GM12878 (cell line): ENCODE measurements around the gene PTPRB. TPM values are rescaled to one million over a fixed set of nuclear protein-coding genes. Genes with fewer than 3 reads are reported as not detected.
A peak's percentile ranks its signal among the peaks of the same experiment; 100 is the strongest.

Experiments
- ATAC-seq: fragments of 200-7000 bp; cut with Tn5 transposase; 3 replicates; pipeline ENCODE4 v1.9.1; 2020; ENCODE audit warnings: mild to moderate bottlenecking, moderate library complexity
- BruUV-seq: library from RNA; stranded (reverse); fragments of 400-500 nt; replicated peaks from 2 replicates; lab custom pipeline; 2021; lab: Mats Ljungman, UMichigan
- CTCF ChIA-PET: fragments of 300-600 bp; sonication (Branson Sonifier 250); formaldehyde crosslinking; extraction: SDS; loops from one replicate; lab custom pipeline; 2021; ENCODE audit warnings: inconsistent platforms; lab: Yijun Ruan, JAX
- POLR2A ChIA-PET: fragments of 350-600 bp; formaldehyde crosslinking; extraction: SDS; loops from one replicate; lab custom pipeline; 2021; ENCODE audit warnings: inconsistent platforms; lab: Charles Lee
- RAD21 ChIA-PET: fragments of 300-600 bp; sonication (Branson Sonifier 250); formaldehyde crosslinking; loops from one replicate; lab custom pipeline; 2023; ENCODE audit warnings: antibody characterized with exemption; ENCODE audit not compliant: unreplicated experiment; lab: Charles Lee
- SMC1A ChIA-PET: fragments of 300-600 bp; sonication (Branson Sonifier 250); formaldehyde crosslinking; loops from one replicate; lab custom pipeline; 2023; ENCODE audit not compliant: unreplicated experiment, uncharacterized antibody; lab: Charles Lee
- DNase-seq: peaks from one replicate; pipeline ENCODE4 v3.0.0-alpha.2; 2011; ENCODE audit warnings: low read depth, low spot score
- FAIRE-seq: peaks from 3 replicates; lab custom pipeline; 2011; peaks lifted over from hg19 to GRCh38; lab: Jason Lieb, UNC
- H2AFZ ChIP-seq: 2 replicates; pipeline ENCODE4 v1.6.0; 2011; ENCODE audit warnings: low read depth, low read length, control low read depth; ENCODE audit not compliant: control insufficient read depth
- H3K27ac ChIP-seq: 2 replicates; pipeline ENCODE4 v1.5.1; 2011; ENCODE audit warnings: control low read depth; ENCODE audit not compliant: control insufficient read depth, insufficient read depth
- H3K27me3 ChIP-seq, 2 experiments: replicated peaks in 1 of 2; 2 replicates each; pipeline versions ENCODE4 v1.6.0 to v1.6.1; 2011; ENCODE audit warnings: low read length in 1 of 2; ENCODE audit not compliant: control insufficient read depth in 2 of 2, insufficient read depth in 2 of 2
- H3K36me3 ChIP-seq, 2 experiments: 2 replicates each; pipeline ENCODE4 v1.5.1; 2011; ENCODE audit warnings: low read length in 1 of 2; ENCODE audit not compliant: control insufficient read depth in 2 of 2, insufficient read depth in 2 of 2
- H3K4me1 ChIP-seq: 2 replicates; pipeline ENCODE4 v1.6.1; 2011; ENCODE audit warnings: mild to moderate bottlenecking, low read length, moderate library complexity, mixed read lengths; ENCODE audit not compliant: control insufficient read depth, insufficient read depth
- H3K4me2 ChIP-seq: 2 replicates; pipeline ENCODE4 v1.6.0; 2011; ENCODE audit warnings: control low read depth; ENCODE audit not compliant: control insufficient read depth, insufficient read depth
- H3K4me3 ChIP-seq: fragments of 200-600 bp; sonication (generic); 2 replicates; pipeline ENCODE4 v1.5.1; 2016
- H3K79me2 ChIP-seq: 2 replicates; pipeline ENCODE4 v1.6.0; 2011; ENCODE audit warnings: low read length; ENCODE audit not compliant: control insufficient read depth, insufficient read depth
- H3K9ac ChIP-seq: 2 replicates; pipeline ENCODE4 v1.8.0; 2011; ENCODE audit warnings: low read length, control low read depth, mixed read lengths; ENCODE audit not compliant: control insufficient read depth, insufficient read depth
- H3K9me3 ChIP-seq: replicated peaks from 3 replicates; pipeline ENCODE4 v1.5.1; 2011; ENCODE audit warnings: mild to moderate bottlenecking, low read length; ENCODE audit not compliant: control insufficient read depth, insufficient read depth
- H4K20me1 ChIP-seq: 2 replicates; pipeline ENCODE4 v1.6.0; 2011; ENCODE audit not compliant: control insufficient read depth, insufficient read depth
- CHD1 ChIP-seq: IDR thresholded peaks from 2 replicates; pipeline ENCODE4 v1.6.1; 2012; ENCODE audit warnings: low read depth, low read length, improper control_type of control experiment
- IKZF1 ChIP-seq: fragments of 450-650 bp; conservative IDR thresholded peaks from 2 replicates; pipeline ENCODE4 v1.6.1; 2017; ENCODE audit warnings: antibody characterized with exemption, mild to moderate bottlenecking
- IKZF2 ChIP-seq, 2 experiments: fragments of 450-650 bp; IDR thresholded peaks; 2 replicates each; pipeline ENCODE4 v1.6.1; 2017; ENCODE audit warnings: mild to moderate bottlenecking in 2 of 2, moderate library complexity in 2 of 2
- MYC ChIP-seq: IDR thresholded peaks from 2 replicates; pipeline ENCODE4 v1.6.1; 2011; ENCODE audit warnings: mild to moderate bottlenecking, low read length, moderate library complexity, inconsistent platforms; ENCODE audit not compliant: insufficient read depth, insufficient replicate concordance, insufficient read length, severe bottlenecking
- NBN ChIP-seq: fragments of 450-650 bp; IDR thresholded peaks from 2 replicates; pipeline ENCODE4 v1.6.1; 2016
- NFYB ChIP-seq: IDR thresholded peaks from 2 replicates; pipeline ENCODE4 v1.6.1; 2011; ENCODE audit warnings: low read depth, mild to moderate bottlenecking, low read length, improper control_type of control experiment, moderate library complexity; ENCODE audit not compliant: insufficient read depth
- SPI1 ChIP-seq: IDR thresholded peaks from 2 replicates; pipeline ENCODE4 v1.6.1; 2011; ENCODE audit warnings: low read depth, mild to moderate bottlenecking, low read length, moderate library complexity, borderline replicate concordance; ENCODE audit not compliant: insufficient read depth
- TCF12 ChIP-seq: IDR thresholded peaks from 2 replicates; pipeline ENCODE4 v1.6.1; 2011; ENCODE audit warnings: low read depth, mild to moderate bottlenecking, low read length
- WGBS: methylation state at CpG from one replicate; pipeline ENCODE4 v1.1.6; 2016; ENCODE audit warnings: low lambda C conversion rate; ENCODE audit not compliant: insufficient replicate concordance, insufficient coverage; ENCODE audit errors: missing lambda C conversion rate; 5-methylcytosine and 5-hydroxymethylcytosine counted together
- in situ Hi-C: fragments of 300-500 bp; cut with MboI; formaldehyde crosslinking; loops from 9 replicates; pipeline ENCODE4 v1.14.3; 2018; ENCODE audit warnings: mixed read lengths
- intact Hi-C: fragments of 100-400 bp; cut with micrococcal nuclease; formaldehyde crosslinking; loops from one replicate; pipeline ENCODE4 v1.14.2; 2022; ENCODE audit not compliant: unreplicated experiment
- polyA plus RNA-seq, 11 experiments: library from polyadenylated mRNA; depleted of rRNA in 4 of 11; unstranded in 6 of 11; stranded (reverse) in 5 of 11; fragments of >200 nt; fragmentation: Nextera tagmentation in 4 of 11; fragmentation: Illumina TruSeq in 1 of 11; extraction: Ambion mirVana in 4 of 11; extraction: Trizol in 1 of 11; gene quantifications; 1 replicate in 1 of 11; 2 replicates in 10 of 11; pipeline versions ENCODE4 v1.2.1 to v1.2.3, GENCODE V29; 2011 to 2016; ENCODE audit warnings: inconsistent platforms in 2 of 11, missing spikeins in 2 of 11, low read depth in 1 of 11
- total RNA-seq, 4 experiments: library from RNA; depleted of rRNA in 3 of 4; stranded (reverse); fragments of >200 nt in 3 of 4; fragmentation: Illumina TruSeq in 1 of 4; extraction: Trizol in 1 of 4; gene quantifications; 2 replicates each; pipeline versions ENCODE4 v1.2.1 to v1.2.3, GENCODE V29; 2013 to 2021

Gene PTPRB
- total and polyA plus RNA-seq, 10 of the 15 experiments (the other 5 are each of a cell fraction or from before 2014, with no cell fraction given), result 0.03 to 0.35 (median 0.05) TPM

GRCh38 chr12:70487440-70487839, 149.8 kb downstream of the PTPRB start (continued):
- TF ChIP-seq IKZF1, result peak; percentile 33; the same call in 1 of the 2 replicates
- TF ChIP-seq NFYB, result 0 out of 2 replicates have a peak, but pooled peaks have one; percentile 33
- no peak for TF ChIP-seq TCF12
- TF ChIP-seq SPI1, result no peak
- TF ChIP-seq NBN, result no peak
- TF ChIP-seq MYC, result no peak

GRCh38 chr12:70486588-70486987, 150.6 kb downstream of the PTPRB start:
- H3K27ac ChIP-seq, result no peak overlapping the region
- SMC1A ChIA-PET, result interaction anchor here (0.6 to 4.8 kb wide), 7 partner anchors 10 to 529 kb away, joined by 3 to 37 read pairs (median 3); no protein-coding TSS in a partner anchor
- in situ Hi-C loops, result no loop called here
- peak; percentile 90 for ATAC-seq
- H3K4me2 ChIP-seq, result no peak overlapping the region
- CTCF ChIA-PET, result interaction anchor here (1.0 to 1.7 kb wide), 2 partner anchors 19 to 37 kb away, joined by 3 read pairs; no protein-coding TSS in a partner anchor
- no peaks in the 10 kb centered on the region for H3K36me3 ChIP-seq
- H3K9ac ChIP-seq, result no peak overlapping the region
- WGBS, result 0% methylated on average over 2 of the region's 2 CpGs
- intact Hi-C loops, result no loop called here
- RAD21 ChIA-PET, result interaction anchor here (3.3 kb wide), 1 partner anchor 18 kb away, joined by 20 read pairs; no protein-coding TSS in a partner anchor
- H3K9me3 ChIP-seq, result no peaks in the 10 kb centered on the region; the same call in 1 of the 3 replicates
- no peak for DNase-seq
- H3K4me1 ChIP-seq, result peaks cover 4% of the 10 kb centered on the region; the same call in 1 of the 2 replicates
- H4K20me1 ChIP-seq, result no peaks in the 10 kb centered on the region
- no peak overlapping the region for H2AFZ ChIP-seq
- H3K79me2 ChIP-seq, result no peaks in the 10 kb centered on the region
- POLR2A ChIA-PET, result interaction anchor here (2.1 kb wide), 1 partner anchor 18 kb away, joined by 12 read pairs; no protein-coding TSS in a partner anchor
- no peaks in the 10 kb centered on the region for H3K27me3 ChIP-seq
- H3K4me3 ChIP-seq, result 0 out of 2 replicates have a peak overlapping the region, but pooled peaks have one; percentile 4
- TF ChIP-seq IKZF2 (IDR thresholded peaks at IDR 0.05) (no peak), SPI1 (0 out of 2 replicates have a peak, but pooled peaks have one; percentile 5), CHD1 (no peak)
- BruUV-seq, result no TSS peak
- FAIRE-seq, result no peak
